Measurements from ENCODE around the gene KLHL30.

- TF ChIP-seq, protein P1, sequence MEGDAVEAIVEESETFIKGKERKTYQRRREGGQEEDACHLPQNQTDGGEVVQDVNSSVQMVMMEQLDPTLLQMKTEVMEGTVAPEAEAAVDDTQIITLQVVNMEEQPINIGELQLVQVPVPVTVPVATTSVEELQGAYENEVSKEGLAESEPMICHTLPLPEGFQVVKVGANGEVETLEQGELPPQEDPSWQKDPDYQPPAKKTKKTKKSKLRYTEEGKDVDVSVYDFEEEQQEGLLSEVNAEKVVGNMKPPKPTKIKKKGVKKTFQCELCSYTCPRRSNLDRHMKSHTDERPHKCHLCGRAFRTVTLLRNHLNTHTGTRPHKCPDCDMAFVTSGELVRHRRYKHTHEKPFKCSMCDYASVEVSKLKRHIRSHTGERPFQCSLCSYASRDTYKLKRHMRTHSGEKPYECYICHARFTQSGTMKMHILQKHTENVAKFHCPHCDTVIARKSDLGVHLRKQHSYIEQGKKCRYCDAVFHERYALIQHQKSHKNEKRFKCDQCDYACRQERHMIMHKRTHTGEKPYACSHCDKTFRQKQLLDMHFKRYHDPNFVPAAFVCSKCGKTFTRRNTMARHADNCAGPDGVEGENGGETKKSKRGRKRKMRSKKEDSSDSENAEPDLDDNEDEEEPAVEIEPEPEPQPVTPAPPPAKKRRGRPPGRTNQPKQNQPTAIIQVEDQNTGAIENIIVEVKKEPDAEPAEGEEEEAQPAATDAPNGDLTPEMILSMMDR (IDR thresholded peaks at IDR 0.05) = no peak
- no peak for TF ChIP-seq POLR2A (IDR thresholded peaks at IDR 0.05)
- no peak for TF ChIP-seq POLR2AphosphoS5 (IDR thresholded peaks at IDR 0.05)
Measured at GRCh38 chr2:238161291-238162051, 23.0 kb downstream of the KLHL30 start.
